Tibial artery (tissue), 4 donors: ENCODE data around the gene PINK1.

Experiments
- DNase-seq, 2 donors: peaks; one replicate each; pipeline ENCODE4 v3.0.0-alpha.2; 2019
- H3K27ac ChIP-seq, 2 donors: fragments of 200-600 bp; sonication (generic) in 1 of 2; 1 replicate in 1 of 2; 2 replicates in 1 of 2; pipeline ENCODE4 v1.5.1; 2018 to 2019; ENCODE audit warnings: mild to moderate bottlenecking in 1 of 2
- H3K27me3 ChIP-seq, 2 donors: fragments of 200-600 bp; sonication (generic) in 1 of 2; one replicate each; pipeline versions ENCODE4 v1.5.1 to v1.6.0; 2016 to 2019
- H3K36me3 ChIP-seq, 3 donors: fragments of 200-600 bp; sonication (generic) in 2 of 3; one replicate each; pipeline ENCODE4 v1.5.1; 2016 to 2019; ENCODE audit warnings: mild to moderate bottlenecking in 2 of 3
- H3K4me1 ChIP-seq, 4 donors: fragments of 200-600 bp; sonication (generic) in 2 of 4; 1 replicate in 3 of 4; 2 replicates in 1 of 4; pipeline ENCODE4 v1.5.1; 2016 to 2019
- H3K4me3 ChIP-seq, 2 donors: fragments of 200-600 bp; sonication (generic) in 1 of 2; 1 replicate in 1 of 2; 2 replicates in 1 of 2; pipeline ENCODE4 v1.5.1; 2018 to 2019; ENCODE audit warnings: mild to moderate bottlenecking in 2 of 2
- H3K9me3 ChIP-seq, 3 donors: fragments of 200-600 bp; sonication (generic) in 1 of 3; one replicate each; pipeline ENCODE4 v1.5.1; 2016 to 2019
- CTCF ChIP-seq, 2 experiments: fragments of 200-600 bp in 1 of 2; fragments of 450-650 bp in 1 of 2; IDR thresholded peaks; one replicate each; pipeline ENCODE4 v1.5.1; 2017 to 2019; ENCODE audit warnings: antibody characterized with exemption in 2 of 2, mild to moderate bottlenecking in 1 of 2, moderate library complexity in 1 of 2
- intact Hi-C: fragments of 100-400 bp; cut with DNase I; formaldehyde crosslinking; loops from one replicate; pipeline ENCODE4 v1.15.0; 2023; ENCODE audit warnings: low total_unique reads

PINK1 gene

GRCh38 chr1:20663969-20664715 is 30.9 kb downstream of the PINK1 start:
- Histone ChIP-seq H3K4me3 (no peak overlapping the region), H3K27me3 (no peaks in the 10 kb centered on the region), H3K9me3 (no peaks in the 10 kb centered on the region), H3K36me3 (no peaks in the 10 kb centered on the region), H3K4me1 (peaks cover 0 to 24% (median 17%) of the 10 kb centered on the region in 4 donors), H3K27ac (no peak overlapping the region)
- DNase-seq = no peak
- TF ChIP-seq CTCF (IDR thresholded peaks at IDR 0.05) = no peak
- intact Hi-C loops = no loop called here

- no peaks in the 10 kb centered on the region for H3K9me3 ChIP-seq
- peaks cover 0 to 9% (median 4%) of the 10 kb centered on the region in 4 donors for H3K4me1 ChIP-seq
- intact Hi-C loops = no loop called here
- TF ChIP-seq CTCF (IDR thresholded peaks at IDR 0.05) = no peak
- H3K4me3 ChIP-seq = no peak overlapping the region
- H3K36me3 ChIP-seq = no peaks in the 10 kb centered on the region
- H3K27ac ChIP-seq = no peak overlapping the region
- H3K27me3 ChIP-seq = no peaks in the 10 kb centered on the region
- no peak for DNase-seq
Observed at GRCh38 chr1:20665726-20666125, 32.5 kb downstream of the PINK1 start.

- no peak for TF ChIP-seq CTCF (IDR thresholded peaks at IDR 0.05)
- no peak overlapping the region for H3K27ac ChIP-seq
- H3K4me1 ChIP-seq = peaks cover 0 to 9% (median 4%) of the 10 kb centered on the region in 4 donors
- no peak for DNase-seq
- H3K36me3 ChIP-seq = no peaks in the 10 kb centered on the region
- intact Hi-C loops = no loop called here
- no peaks in the 10 kb centered on the region for H3K27me3 ChIP-seq
- no peak overlapping the region for H3K4me3 ChIP-seq
- H3K9me3 ChIP-seq = no peaks in the 10 kb centered on the region
Observed at GRCh38 chr1:20666146-20666545, 32.9 kb downstream of the PINK1 start.

- no peak for DNase-seq
- no peak for TF ChIP-seq CTCF (IDR thresholded peaks at IDR 0.05)
- no peaks in the 10 kb centered on the region for H3K36me3 ChIP-seq
- H3K4me1 ChIP-seq = peaks cover 0 to 9% (median 3%) of the 10 kb centered on the region in 4 donors
- H3K9me3 ChIP-seq = no peaks in the 10 kb centered on the region
- no peak overlapping the region for H3K4me3 ChIP-seq
- intact Hi-C loops = no loop called here
- no peak overlapping the region for H3K27ac ChIP-seq
- no peaks in the 10 kb centered on the region for H3K27me3 ChIP-seq
Observed at GRCh38 chr1:20666804-20667203, 33.5 kb downstream of the PINK1 start.

GRCh38 chr1:20668581-20668980 is 35.3 kb downstream of the PINK1 start:
- Histone ChIP-seq H3K36me3 (no peaks in the 10 kb centered on the region), H3K27ac (no peak overlapping the region), H3K27me3 (no peaks in the 10 kb centered on the region), H3K4me3 (no peak overlapping the region), H3K4me1 (no peaks in the 10 kb centered on the region), H3K9me3 (no peaks in the 10 kb centered on the region)
- intact Hi-C loops = no loop called here
- no peak for TF ChIP-seq CTCF (IDR thresholded peaks at IDR 0.05)
- no peak for DNase-seq
